ENCODE measurements around the gene PLA2G12A. TPM values are rescaled to one million over a fixed set of nuclear protein-coding genes. Genes with fewer than 3 reads are reported as not detected.

PLA2G12A gene
- polyA plus RNA-seq, 2 of the 4 experiments (the other 2 are of a cell fraction), result 9.8 to 39.3 TPM

- TF ChIP-seq FOSB (CRISPR knock-in tag; IDR thresholded peaks at IDR 0.05), result no peak
- TF ChIP-seq NR3C1 (IDR thresholded peaks at IDR 0.05), result no peak
- TF ChIP-seq POLR2AphosphoS2 (conservative IDR thresholded peaks at IDR 0.05; ENCODE audit: low read length), result no peak
- TF ChIP-seq, protein P1, sequence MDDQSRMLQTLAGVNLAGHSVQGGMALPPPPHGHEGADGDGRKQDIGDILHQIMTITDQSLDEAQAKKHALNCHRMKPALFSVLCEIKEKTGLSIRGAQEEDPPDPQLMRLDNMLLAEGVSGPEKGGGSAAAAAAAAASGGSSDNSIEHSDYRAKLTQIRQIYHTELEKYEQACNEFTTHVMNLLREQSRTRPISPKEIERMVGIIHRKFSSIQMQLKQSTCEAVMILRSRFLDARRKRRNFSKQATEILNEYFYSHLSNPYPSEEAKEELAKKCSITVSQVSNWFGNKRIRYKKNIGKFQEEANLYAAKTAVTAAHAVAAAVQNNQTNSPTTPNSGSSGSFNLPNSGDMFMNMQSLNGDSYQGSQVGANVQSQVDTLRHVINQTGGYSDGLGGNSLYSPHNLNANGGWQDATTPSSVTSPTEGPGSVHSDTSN (IDR thresholded peaks at IDR 0.05), result no peak
- no peak for TF ChIP-seq RCOR1 (IDR thresholded peaks at IDR 0.05; ENCODE audit: low read depth, low read length)
- TF ChIP-seq, protein P2, sequence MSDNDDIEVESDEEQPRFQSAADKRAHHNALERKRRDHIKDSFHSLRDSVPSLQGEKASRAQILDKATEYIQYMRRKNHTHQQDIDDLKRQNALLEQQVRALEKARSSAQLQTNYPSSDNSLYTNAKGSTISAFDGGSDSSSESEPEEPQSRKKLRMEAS (IDR thresholded peaks at IDR 0.05), result no peak
- TF ChIP-seq KDM5A (IDR thresholded peaks at IDR 0.05), result no peak
- no peak for TF ChIP-seq EP300 (IDR thresholded peaks at IDR 0.05)
- no peak for TF ChIP-seq ZC3H11A (IDR thresholded peaks at IDR 0.05)
- no peak for TF ChIP-seq USF2 (IDR thresholded peaks at IDR 0.05)
- TF ChIP-seq, protein P3, sequence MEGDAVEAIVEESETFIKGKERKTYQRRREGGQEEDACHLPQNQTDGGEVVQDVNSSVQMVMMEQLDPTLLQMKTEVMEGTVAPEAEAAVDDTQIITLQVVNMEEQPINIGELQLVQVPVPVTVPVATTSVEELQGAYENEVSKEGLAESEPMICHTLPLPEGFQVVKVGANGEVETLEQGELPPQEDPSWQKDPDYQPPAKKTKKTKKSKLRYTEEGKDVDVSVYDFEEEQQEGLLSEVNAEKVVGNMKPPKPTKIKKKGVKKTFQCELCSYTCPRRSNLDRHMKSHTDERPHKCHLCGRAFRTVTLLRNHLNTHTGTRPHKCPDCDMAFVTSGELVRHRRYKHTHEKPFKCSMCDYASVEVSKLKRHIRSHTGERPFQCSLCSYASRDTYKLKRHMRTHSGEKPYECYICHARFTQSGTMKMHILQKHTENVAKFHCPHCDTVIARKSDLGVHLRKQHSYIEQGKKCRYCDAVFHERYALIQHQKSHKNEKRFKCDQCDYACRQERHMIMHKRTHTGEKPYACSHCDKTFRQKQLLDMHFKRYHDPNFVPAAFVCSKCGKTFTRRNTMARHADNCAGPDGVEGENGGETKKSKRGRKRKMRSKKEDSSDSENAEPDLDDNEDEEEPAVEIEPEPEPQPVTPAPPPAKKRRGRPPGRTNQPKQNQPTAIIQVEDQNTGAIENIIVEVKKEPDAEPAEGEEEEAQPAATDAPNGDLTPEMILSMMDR (IDR thresholded peaks at IDR 0.05), result no peak
- TF ChIP-seq, protein P4, sequence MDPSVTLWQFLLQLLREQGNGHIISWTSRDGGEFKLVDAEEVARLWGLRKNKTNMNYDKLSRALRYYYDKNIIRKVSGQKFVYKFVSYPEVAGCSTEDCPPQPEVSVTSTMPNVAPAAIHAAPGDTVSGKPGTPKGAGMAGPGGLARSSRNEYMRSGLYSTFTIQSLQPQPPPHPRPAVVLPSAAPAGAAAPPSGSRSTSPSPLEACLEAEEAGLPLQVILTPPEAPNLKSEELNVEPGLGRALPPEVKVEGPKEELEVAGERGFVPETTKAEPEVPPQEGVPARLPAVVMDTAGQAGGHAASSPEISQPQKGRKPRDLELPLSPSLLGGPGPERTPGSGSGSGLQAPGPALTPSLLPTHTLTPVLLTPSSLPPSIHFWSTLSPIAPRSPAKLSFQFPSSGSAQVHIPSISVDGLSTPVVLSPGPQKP (IDR thresholded peaks at IDR 0.05; ENCODE audit: low read depth, low read length), result no peak
- no peak for TF ChIP-seq SMC3 (IDR thresholded peaks at IDR 0.05)
- DNase-seq (ENCODE audit: low read depth in 1 of 2, low spot score in 1 of 2), result no peak
- 70% methylated on average over 3 of the region's 3 CpGs for WGBS (ENCODE audit: missing lambda C conversion rate)
- Histone ChIP-seq H3K9me3 (no peaks in the 10 kb centered on the region), H3K4me1 (no peaks in the 10 kb centered on the region), H3K4me2 (no peak overlapping the region), H3K4me3 (no peak overlapping the region), H3K27ac (no peak overlapping the region)
- POLR2A ChIA-PET, result no interaction called here
- FAIRE-seq, result no peak
- CTCF ChIA-PET, result interaction anchor here (1.0 kb wide), 1 partner anchor 235 kb away, joined by 3 read pairs; no protein-coding TSS in a partner anchor
- no peak for ATAC-seq
These were observed 67.1 kb downstream of the PLA2G12A start for GRCh38 chr4:109662771-109663170.

GRCh38 chr4:109662116-109662515 lies 67.8 kb downstream of the PLA2G12A start:
- DNase-seq (ENCODE audit: low read depth in 1 of 2, low spot score in 1 of 2) (no peak), FAIRE-seq (no peak), ATAC-seq (no peak)
- TF ChIP-seq CHD4 (IDR thresholded peaks at IDR 0.05; ENCODE audit: borderline replicate concordance), result no peak
- TF ChIP-seq EP300 (IDR thresholded peaks at IDR 0.05), result no peak
- no peak for TF ChIP-seq BCL3 (IDR thresholded peaks at IDR 0.05)
- TF ChIP-seq GATA3 (IDR thresholded peaks at IDR 0.05; ENCODE audit: borderline replicate concordance), result no peak
- TF ChIP-seq MAFK (IDR thresholded peaks at IDR 0.05; ENCODE audit: partially characterized antibody), result no peak
- TF ChIP-seq KDM5A (IDR thresholded peaks at IDR 0.05), result no peak
- no peak for TF ChIP-seq CBX2 (IDR thresholded peaks at IDR 0.05; ENCODE audit: borderline replicate concordance, low read depth)
- TF ChIP-seq NR3C1 (IDR thresholded peaks at IDR 0.05), result no peak
- TF ChIP-seq ZFP36 (IDR thresholded peaks at IDR 0.05; ENCODE audit: borderline replicate concordance, partially characterized antibody), result no peak
- TF ChIP-seq POLR2A (IDR thresholded peaks at IDR 0.05; ENCODE audit: low read length), result no peak
- no peak for TF ChIP-seq FOSL2 (IDR thresholded peaks at IDR 0.05)
- TF ChIP-seq FOSL2 (CRISPR knock-in tag; IDR thresholded peaks at IDR 0.05), result no peak
- no peak for TF ChIP-seq USF2 (IDR thresholded peaks at IDR 0.05)
- no peak for TF ChIP-seq HOXB13 (CRISPR knock-in tag; IDR thresholded peaks at IDR 0.05; ENCODE audit: low read depth)
- Histone ChIP-seq H3K9me3 (no peaks in the 10 kb centered on the region), H3K27ac (no peak overlapping the region), H3K4me2 (no peak overlapping the region), H3K4me1 (no peaks in the 10 kb centered on the region), H3K4me3 (no peak overlapping the region)
- POLR2A ChIA-PET, result no interaction called here
- CTCF ChIA-PET, result interaction anchor here (1.0 kb wide), 1 partner anchor 234 kb away, joined by 3 read pairs; no protein-coding TSS in a partner anchor
- WGBS (ENCODE audit: missing lambda C conversion rate), result 47% methylated on average over 2 of the region's 2 CpGs

Measured in A549 (cell line).